GM12891 (cell line): ENCODE measurements around the gene SAG.

Experiments used
- PAX5 ChIP-seq: IDR thresholded peaks from 2 replicates; pipeline ENCODE4 v1.6.1; 2011; ENCODE audit warnings: low read length, moderate library complexity, mild to moderate bottlenecking; ENCODE audit not compliant: insufficient read depth, severe bottlenecking
- POLR2A ChIP-seq: IDR thresholded peaks from 2 replicates; pipeline ENCODE4 v1.6.1; 2011; ENCODE audit warnings: low read depth, low read length, control low read depth
- POLR2AphosphoS5 ChIP-seq: IDR thresholded peaks from 2 replicates; pipeline ENCODE4 v1.6.1; 2011; ENCODE audit warnings: low read depth, low read length, control low read depth
- TAF1 ChIP-seq: IDR thresholded peaks from 2 replicates; pipeline ENCODE4 v1.6.1; 2011; ENCODE audit warnings: low read depth, low read length, control low read depth

DNA sequence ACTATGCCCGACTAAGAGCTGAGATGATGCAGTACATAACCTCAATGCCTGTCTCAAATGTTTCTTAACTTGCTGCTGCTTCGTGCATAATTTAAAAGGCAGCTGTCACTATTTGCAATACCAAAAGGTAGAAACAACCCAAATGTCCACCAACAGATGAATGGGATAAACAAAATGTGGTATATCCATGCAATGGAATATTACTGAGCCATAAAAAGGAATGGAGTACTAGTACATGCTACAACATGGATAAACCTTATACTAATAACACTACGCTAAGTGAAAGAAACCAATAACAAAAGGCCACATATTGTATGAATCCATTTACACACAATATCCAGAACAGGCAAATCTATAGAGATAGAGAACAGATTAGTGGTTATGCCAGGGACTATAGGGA lies 33.7 kb downstream of the SAG start:
- no peak for TF ChIP-seq POLR2A
- TF ChIP-seq POLR2AphosphoS5: no peak
- TF ChIP-seq TAF1: no peak
- TF ChIP-seq PAX5: no peak
